CD4-positive, CD25-positive, alpha-beta regulatory T cell (primary cell): ENCODE measurements around the gene MFN2. TPM values are rescaled to one million over a fixed set of nuclear protein-coding genes. Genes with fewer than 3 reads are reported as not detected.

Experiments used
- ATAC-seq, 2 donors: fragments of 150-1000 bp; cut with Tn5 transposase; one replicate each; pipeline ENCODE4 v1.10.0; 2021; ENCODE audit warnings: low read depth in 2 of 2, moderate number of reproducible peaks in 2 of 2, moderate library complexity in 1 of 2
- DNase-seq, 3 donors: peaks; one replicate each; pipeline versions ENCODE4 v3.0.0 to v3.0.0-alpha.2; 2012 to 2022; ENCODE audit warnings: mixed read lengths in 1 of 3
- H3K27ac ChIP-seq: one replicate; pipeline ENCODE4 v1.7.0; 2013; ENCODE audit warnings: mild to moderate bottlenecking, low read length; ENCODE audit not compliant: insufficient read depth, poor library complexity, severe bottlenecking
- H3K27me3 ChIP-seq: one replicate; pipeline ENCODE4 v1.7.0; 2013; ENCODE audit warnings: low read length; ENCODE audit not compliant: control insufficient read depth, insufficient read depth
- H3K36me3 ChIP-seq: one replicate; pipeline ENCODE4 v1.7.0; 2013; ENCODE audit warnings: mild to moderate bottlenecking, low read length, moderate library complexity; ENCODE audit not compliant: control insufficient read depth, insufficient read depth
- H3K4me1 ChIP-seq: 2 replicates; pipeline ENCODE4 v1.7.0; 2013; ENCODE audit warnings: mild to moderate bottlenecking, low read length; ENCODE audit not compliant: insufficient read depth, control insufficient read depth, poor library complexity, severe bottlenecking
- H3K4me3 ChIP-seq: one replicate; pipeline ENCODE4 v1.7.0; 2013; ENCODE audit warnings: low read depth, mild to moderate bottlenecking, low read length, moderate library complexity
- H3K9me3 ChIP-seq, 2 experiments: 1 replicate in 1 of 2; 2 replicates in 1 of 2; pipeline ENCODE4 v1.7.0; 2013; ENCODE audit warnings: low read length in 2 of 2, mild to moderate bottlenecking in 1 of 2, moderate library complexity in 1 of 2; ENCODE audit not compliant: control insufficient read depth in 2 of 2
- H3K27ac Mint-ChIP-seq, 3 donors: one replicate each; pipeline ENCODE4 v1.8.0; 2020 to 2022; ENCODE audit warnings: mild to moderate bottlenecking in 3 of 3, mixed read lengths in 3 of 3, moderate library complexity in 2 of 3
- H3K27me3 Mint-ChIP-seq: one replicate; pipeline ENCODE4 v1.8.0; 2022; ENCODE audit warnings: mild to moderate bottlenecking, mixed read lengths
- H3K36me3 Mint-ChIP-seq: one replicate; pipeline ENCODE4 v1.8.0; 2020; ENCODE audit warnings: mixed read lengths
- H3K4me1 Mint-ChIP-seq, 4 donors: one replicate each; pipeline ENCODE4 v1.8.0; 2020 to 2022; ENCODE audit warnings: mixed read lengths in 4 of 4, mild to moderate bottlenecking in 1 of 4
- H3K4me3 Mint-ChIP-seq, 4 donors: one replicate each; pipeline ENCODE4 v1.8.0; 2020 to 2022; ENCODE audit warnings: mild to moderate bottlenecking in 4 of 4, mixed read lengths in 4 of 4, moderate library complexity in 3 of 4
- H3K9me3 Mint-ChIP-seq, 7 donors: one replicate each; pipeline ENCODE4 v1.8.0; 2020 to 2022; ENCODE audit warnings: mixed read lengths in 7 of 7, mild to moderate bottlenecking in 3 of 7, moderate library complexity in 2 of 7
- polyA plus RNA-seq, 4 donors: library from polyadenylated mRNA; unstranded; fragments of 300-500 nt; fragmentation: Illumina TruSeq; gene quantifications; one replicate each; pipeline ENCODE4 v1.2.3, GENCODE V29; 2021
- total RNA-seq: library from RNA; stranded (reverse); gene quantifications from one replicate; pipeline ENCODE4 v1.2.3, GENCODE V29; 2022

Gene MFN2
- total and polyA plus RNA-seq, 5 donors from 2014 or later = 30.0 to 39.1 (median 36.1) TPM

- no peaks in the 10 kb centered on the region for H3K27me3 Mint-ChIP-seq
- ATAC-seq (no peak), DNase-seq (no peak)
- Histone ChIP-seq H3K27ac (peak overlapping the region; percentile 98), H3K27me3 (no peaks in the 10 kb centered on the region), H3K4me1 (peaks cover 23% of the 10 kb centered on the region), H3K4me3 (peak overlapping the region; percentile 74), H3K36me3 (peaks cover 15% of the 10 kb centered on the region), H3K9me3 (no peaks in the 10 kb centered on the region)
- H3K36me3 Mint-ChIP-seq = peaks cover 9% of the 10 kb centered on the region
- H3K4me1 Mint-ChIP-seq = peaks cover 13 to 43% (median 28%) of the 10 kb centered on the region in 4 donors
- H3K4me3 Mint-ChIP-seq = peak overlapping the region; percentile 88 to 96 (median 92)
- peak overlapping the region; percentile 38 to 94 (median 92) for H3K27ac Mint-ChIP-seq
- peaks cover 0 to 2% (median 0%) of the 10 kb centered on the region in 7 donors for H3K9me3 Mint-ChIP-seq
Measured at GRCh38 chr1:11979028-11979850, 1.0 kb upstream of the MFN2 start.

- peak overlapping the region; percentile 90 for H3K4me3 ChIP-seq
- ATAC-seq (no peak), DNase-seq (no peak)
- peak overlapping the region; percentile 98 for H3K27ac ChIP-seq
- peaks cover 23% of the 10 kb centered on the region for H3K4me1 ChIP-seq
- H3K36me3 ChIP-seq = peaks cover 26% of the 10 kb centered on the region
- peak overlapping the region in 2 of 3 donors; percentile 90 to 94 for H3K27ac Mint-ChIP-seq
- H3K9me3 Mint-ChIP-seq = no peaks in the 10 kb centered on the region
- H3K27me3 Mint-ChIP-seq = no peaks in the 10 kb centered on the region
- H3K4me1 Mint-ChIP-seq = peaks cover 13 to 52% (median 35%) of the 10 kb centered on the region in 4 donors
- no peaks in the 10 kb centered on the region for H3K9me3 ChIP-seq
- no peaks in the 10 kb centered on the region for H3K27me3 ChIP-seq
- peak overlapping the region; percentile 92 to 97 (median 96) for H3K4me3 Mint-ChIP-seq
- peaks cover 14% of the 10 kb centered on the region for H3K36me3 Mint-ChIP-seq
Measured at GRCh38 chr1:11980676-11980972, 380 bp downstream of the MFN2 start.

GRCh38 chr1:11981378-11982009, 1.2 kb downstream of the MFN2 start:
- no peaks in the 10 kb centered on the region for H3K9me3 Mint-ChIP-seq
- Histone ChIP-seq H3K36me3 (peaks cover 33% of the 10 kb centered on the region), H3K9me3 (no peaks in the 10 kb centered on the region), H3K27me3 (no peaks in the 10 kb centered on the region), H3K4me3 (peak overlapping the region; percentile 90), H3K27ac (no peak overlapping the region), H3K4me1 (peaks cover 23% of the 10 kb centered on the region)
- no peak for ATAC-seq
- peak overlapping the region; percentile 72 to 94 (median 90) for H3K27ac Mint-ChIP-seq
- H3K36me3 Mint-ChIP-seq = peaks cover 21% of the 10 kb centered on the region
- no peaks in the 10 kb centered on the region for H3K27me3 Mint-ChIP-seq
- H3K4me3 Mint-ChIP-seq = peak overlapping the region; percentile 89 to 97 (median 94)
- DNase-seq = no peak
- peaks cover 13 to 59% (median 38%) of the 10 kb centered on the region in 4 donors for H3K4me1 Mint-ChIP-seq

GRCh38 chr1:11982010-11982392, 1.8 kb downstream of the MFN2 start:
- no peak overlapping the region for H3K27ac ChIP-seq
- ATAC-seq = no peak
- Mint-ChIP-seq H3K27ac (peak overlapping the region; percentile 72 to 94 (median 90)), H3K27me3 (no peaks in the 10 kb centered on the region), H3K9me3 (no peaks in the 10 kb centered on the region), H3K36me3 (peaks cover 21% of the 10 kb centered on the region), H3K4me3 (peak overlapping the region; percentile 89 to 97 (median 94)), H3K4me1 (peaks cover 13 to 59% (median 38%) of the 10 kb centered on the region in 4 donors)
- peaks cover 33% of the 10 kb centered on the region for H3K36me3 ChIP-seq
- no peaks in the 10 kb centered on the region for H3K9me3 ChIP-seq
- peak in 1 of 3 donors; percentile 44 for DNase-seq
- H3K27me3 ChIP-seq = no peaks in the 10 kb centered on the region
- peaks cover 23% of the 10 kb centered on the region for H3K4me1 ChIP-seq
- H3K4me3 ChIP-seq = no peak overlapping the region

- ATAC-seq (no peak), DNase-seq (no peak)
- H3K36me3 ChIP-seq = peaks cover 39% of the 10 kb centered on the region
- Mint-ChIP-seq H3K4me3 (no peak overlapping the region), H3K27me3 (no peaks in the 10 kb centered on the region), H3K9me3 (no peaks in the 10 kb centered on the region), H3K4me1 (peaks cover 13 to 62% (median 44%) of the 10 kb centered on the region in 4 donors), H3K27ac (peak overlapping the region in 1 of 3 donors; percentile 41), H3K36me3 (peaks cover 25% of the 10 kb centered on the region)
- H3K27ac ChIP-seq = no peak overlapping the region
- no peaks in the 10 kb centered on the region for H3K9me3 ChIP-seq
- H3K4me3 ChIP-seq = no peak overlapping the region
- peaks cover 23% of the 10 kb centered on the region for H3K4me1 ChIP-seq
- no peaks in the 10 kb centered on the region for H3K27me3 ChIP-seq
Measured at GRCh38 chr1:11984121-11984520, 3.9 kb downstream of the MFN2 start.

GRCh38 chr1:11984576-11984975, 4.3 kb downstream of the MFN2 start:
- H3K9me3 ChIP-seq = no peaks in the 10 kb centered on the region
- H3K27me3 ChIP-seq = no peaks in the 10 kb centered on the region
- H3K9me3 Mint-ChIP-seq = no peaks in the 10 kb centered on the region
- peaks cover 19% of the 10 kb centered on the region for H3K4me1 ChIP-seq
- ATAC-seq = no peak
- no peak overlapping the region for H3K27ac ChIP-seq
- H3K36me3 ChIP-seq = peaks cover 42% of the 10 kb centered on the region
- H3K36me3 Mint-ChIP-seq = peaks cover 28% of the 10 kb centered on the region
- H3K4me1 Mint-ChIP-seq = peaks cover 12 to 59% (median 42%) of the 10 kb centered on the region in 4 donors
- no peak for DNase-seq
- no peaks in the 10 kb centered on the region for H3K27me3 Mint-ChIP-seq
- H3K4me3 ChIP-seq = no peak overlapping the region
- H3K4me3 Mint-ChIP-seq = peak overlapping the region in 1 of 4 donors; percentile 43
- no peak overlapping the region for H3K27ac Mint-ChIP-seq

GRCh38 chr1:11985171-11985570, 4.9 kb downstream of the MFN2 start:
- Histone ChIP-seq H3K4me1 (peaks cover 17% of the 10 kb centered on the region), H3K36me3 (peaks cover 48% of the 10 kb centered on the region), H3K27me3 (no peaks in the 10 kb centered on the region), H3K27ac (no peak overlapping the region), H3K4me3 (no peak overlapping the region), H3K9me3 (no peaks in the 10 kb centered on the region)
- no peak for DNase-seq
- H3K4me1 Mint-ChIP-seq = peaks cover 8 to 53% (median 38%) of the 10 kb centered on the region in 4 donors
- peaks cover 30% of the 10 kb centered on the region for H3K36me3 Mint-ChIP-seq
- H3K27ac Mint-ChIP-seq = peak overlapping the region in 1 of 3 donors; percentile 56
- H3K27me3 Mint-ChIP-seq = no peaks in the 10 kb centered on the region
- no peaks in the 10 kb centered on the region for H3K9me3 Mint-ChIP-seq
- no peak overlapping the region for H3K4me3 Mint-ChIP-seq
- no peak for ATAC-seq
